HCT116 (cell line): Measurements from ENCODE around the gene OLA1. TPM values are rescaled to one million over a fixed set of nuclear protein-coding genes. Genes with fewer than 3 reads are reported as not detected.

ENCODE experiments used
- ATAC-seq: fragments of 200-7000 bp; cut with Tn5 transposase; 2 replicates; pipeline ENCODE4 v1.9.1; 2020; ENCODE audit warnings: mild to moderate bottlenecking, moderate library complexity
- BruUV-seq: library from RNA; stranded (reverse); fragments of 400-500 nt; replicated peaks from 2 replicates; lab custom pipeline; 2021; lab: Mats Ljungman, UMichigan
- CTCF ChIA-PET: fragments of 300-600 bp; sonication (Branson Sonifier 250); formaldehyde crosslinking; loops from one replicate; lab custom pipeline; 2021; ENCODE audit warnings: antibody characterized with exemption; lab: Charles Lee
- POLR2A ChIA-PET: fragments of 300-600, 350-600 bp; sonication (Branson Sonifier 250); formaldehyde crosslinking; loops from one replicate; lab custom pipeline; 2021; ENCODE audit warnings: antibody characterized with exemption; lab: Charles Lee
- RAD21 ChIA-PET, 2 experiments: fragments of 300-600 bp; sonication (Branson Sonifier 250); formaldehyde crosslinking; loops; one replicate each; lab custom pipeline; 2023; ENCODE audit warnings: low total read pairs in 2 of 2; ENCODE audit not compliant: uncharacterized antibody in 2 of 2, unreplicated experiment in 2 of 2, low non-redundant PET in 1 of 2; lab: Charles Lee
- DNase-seq: peaks from one replicate; pipeline ENCODE4 v3.0.0-alpha.2; 2010; ENCODE audit warnings: low read depth, low spot score
- H2AFZ ChIP-seq: fragments of 200-600 bp; shearing (Covaris generic), sonication (generic); 2 replicates; pipeline ENCODE4 v1.6.1; 2017; ENCODE audit warnings: low read depth, mixed run types, mixed read lengths, antibody characterized with exemption, low read length; ENCODE audit not compliant: poor library complexity, severe bottlenecking
- H3K27ac ChIP-seq: 2 replicates; pipeline ENCODE4 v1.5.1; 2012; ENCODE audit warnings: low read depth, low read length
- H3K27me3 ChIP-seq: fragments of 200-600 bp; sonication (generic); 2 replicates; pipeline ENCODE4 v1.6.1; 2016; ENCODE audit warnings: mixed run types, low read length, mixed read lengths; ENCODE audit not compliant: insufficient read depth
- H3K36me3 ChIP-seq, 2 experiments: fragments of 200-500 bp in 1 of 2; fragments of 200-600 bp in 1 of 2; sonication (Bioruptor generic) in 1 of 2; sonication (generic) in 1 of 2; 2 replicates each; pipeline versions ENCODE4 v1.5.1 to v1.6.1; 2014 to 2016; ENCODE audit warnings: low read length in 2 of 2, inconsistent platforms in 1 of 2, mixed read lengths in 1 of 2, mixed run types in 1 of 2; ENCODE audit not compliant: insufficient read depth in 2 of 2, control insufficient read depth in 1 of 2
- H3K4me1 ChIP-seq, 2 experiments: fragments of 200-600 bp in 1 of 2; sonication (generic) in 1 of 2; 2 replicates each; pipeline versions ENCODE4 v1.5.1 to v1.6.1; 2012 to 2017; ENCODE audit warnings: low read length in 2 of 2, inconsistent platforms in 1 of 2, mild to moderate bottlenecking in 1 of 2, mixed read lengths in 1 of 2, mixed run types in 1 of 2, moderate library complexity in 1 of 2; ENCODE audit not compliant: insufficient read depth in 2 of 2, control insufficient read depth in 1 of 2
- H3K4me2 ChIP-seq: fragments of 200-600 bp; sonication (generic); 2 replicates; pipeline ENCODE4 v1.6.1; 2017; ENCODE audit warnings: mixed run types, low read length, mixed read lengths
- H3K4me3 ChIP-seq, 2 experiments: fragments of 200-600 bp in 1 of 2; sonication (generic) in 1 of 2; replicated peaks in 1 of 2; 2 replicates each; pipeline ENCODE4 v1.5.1; 2011 to 2016; ENCODE audit warnings: low read length in 2 of 2, control low read depth in 1 of 2, low read depth in 1 of 2, mild to moderate bottlenecking in 1 of 2, mixed read lengths in 1 of 2, mixed run types in 1 of 2
- H3K79me2 ChIP-seq: fragments of 200-600 bp; sonication (generic); 2 replicates; pipeline ENCODE4 v1.6.1; 2017; ENCODE audit warnings: mild to moderate bottlenecking, mixed run types, low read length, moderate library complexity, mixed read lengths; ENCODE audit not compliant: insufficient read depth
- H3K9ac ChIP-seq: fragments of 200-600 bp; sonication (generic); 2 replicates; pipeline ENCODE4 v1.6.1; 2016; ENCODE audit warnings: low read length, mixed read lengths
- H3K9me2 ChIP-seq: fragments of 200-600 bp; sonication (generic), shearing (Covaris generic); 2 replicates; pipeline ENCODE4 v1.6.1; 2017; ENCODE audit warnings: mixed run types, mild to moderate bottlenecking, moderate library complexity; ENCODE audit not compliant: insufficient read depth
- H3K9me3 ChIP-seq, 2 experiments: fragments of 200-500 bp in 1 of 2; fragments of 200-600 bp in 1 of 2; sonication (Bioruptor generic) in 1 of 2; sonication (generic) in 1 of 2; 2 replicates each; pipeline ENCODE4 v1.6.1; 2014 to 2017; ENCODE audit warnings: low read length in 2 of 2, mixed read lengths in 2 of 2, inconsistent platforms in 1 of 2, low read depth in 1 of 2, mild to moderate bottlenecking in 1 of 2, mixed run types in 1 of 2, moderate library complexity in 1 of 2; ENCODE audit not compliant: control insufficient read depth in 1 of 2, insufficient read depth in 1 of 2
- H4K20me1 ChIP-seq: fragments of 200-600 bp; sonication (generic), shearing (Covaris generic); 2 replicates; pipeline ENCODE4 v1.6.1; 2017; ENCODE audit warnings: mixed run types, mild to moderate bottlenecking, moderate library complexity; ENCODE audit not compliant: insufficient read depth
- CBX3 ChIP-seq: IDR thresholded peaks from 2 replicates; pipeline ENCODE4 v1.6.1; 2012; ENCODE audit warnings: low read depth
- CEBPB ChIP-seq: IDR thresholded peaks from 2 replicates; pipeline ENCODE4 v1.6.1; 2012; ENCODE audit warnings: low read depth
- EGR1 ChIP-seq: IDR thresholded peaks from 2 replicates; pipeline ENCODE4 v1.6.1; 2012; ENCODE audit warnings: low read depth
- ELF1 ChIP-seq: IDR thresholded peaks from 2 replicates; pipeline ENCODE4 v1.6.1; 2012; ENCODE audit warnings: low read depth, borderline replicate concordance
- EZH2phosphoT487 ChIP-seq: fragments of 200-600 bp; IDR thresholded peaks from 2 replicates; pipeline ENCODE4 v1.6.1; 2018; ENCODE audit warnings: antibody characterized with exemption, borderline replicate concordance
- JUND ChIP-seq: IDR thresholded peaks from 2 replicates; pipeline ENCODE4 v1.6.1; 2012
- POLR2AphosphoS5 ChIP-seq: IDR thresholded peaks from 2 replicates; pipeline ENCODE4 v1.6.1; 2011; ENCODE audit warnings: mild to moderate bottlenecking, low read depth, low read length, moderate library complexity
- RAD21 ChIP-seq: IDR thresholded peaks from 2 replicates; pipeline ENCODE4 v1.6.1; 2012; ENCODE audit warnings: low read depth, mild to moderate bottlenecking
- REST ChIP-seq: IDR thresholded peaks from 2 replicates; pipeline ENCODE4 v1.6.1; 2012; ENCODE audit warnings: low read depth
- SIN3A ChIP-seq: IDR thresholded peaks from 2 replicates; pipeline ENCODE4 v1.6.1; 2012; ENCODE audit warnings: low read depth
- YY1 ChIP-seq: IDR thresholded peaks from 2 replicates; pipeline ENCODE4 v1.6.1; 2011; ENCODE audit warnings: low read length, low read depth, moderate library complexity, mild to moderate bottlenecking; ENCODE audit not compliant: insufficient replicate concordance; ENCODE audit errors: extremely low read depth
- ZBTB33 ChIP-seq: IDR thresholded peaks from 2 replicates; pipeline ENCODE4 v1.6.1; 2011; ENCODE audit warnings: mild to moderate bottlenecking, low read length, moderate library complexity; ENCODE audit not compliant: insufficient replicate concordance; ENCODE audit errors: extremely low read depth
- ZFX ChIP-seq: fragments of 450-650 bp; IDR thresholded peaks from 2 replicates; pipeline ENCODE4 v1.6.1; 2017
- ZNF274 ChIP-seq: fragments of 200-500 bp; sonication (Bioruptor generic); IDR thresholded peaks from 2 replicates; pipeline ENCODE4 v1.6.1; 2014; ENCODE audit warnings: mild to moderate bottlenecking, low read depth, low read length, inconsistent platforms
- intact Hi-C: fragments of 100-400 bp; cut with micrococcal nuclease; formaldehyde crosslinking; loops from 2 replicates; pipeline ENCODE4 v1.10.0; 2022
- total RNA-seq: library from RNA; stranded (reverse); gene quantifications from one replicate; pipeline ENCODE4 v1.2.1, GENCODE V29; 2021; ENCODE audit not compliant: unreplicated experiment

The OLA1 gene
- total RNA-seq, 1 experiment from 2014 or later, result 219 TPM

GRCh38 chr2:174024524-174025270, 223.6 kb downstream of the OLA1 start:
- Histone ChIP-seq H2AFZ (no peak overlapping the region), H3K4me2 (peak overlapping the region; percentile 32; the same call in 1 of the 2 replicates), H3K36me3 (no peaks in the 10 kb centered on the region), H3K9me3 (no peaks in the 10 kb centered on the region), H3K4me1 (peaks cover 0 to 25% of the 10 kb centered on the region in 2 experiments; a peak in 2 of 4 replicates), H3K79me2 (no peaks in the 10 kb centered on the region), H3K27ac (no peak overlapping the region), H4K20me1 (no peaks in the 10 kb centered on the region), H3K9me2 (no peaks in the 10 kb centered on the region), H3K4me3 (no peak overlapping the region), H3K9ac (no peak overlapping the region), H3K27me3 (no peaks in the 10 kb centered on the region)
- no peak for TF ChIP-seq ELF1
- TF ChIP-seq YY1, result no peak
- no peak for TF ChIP-seq SIN3A
- no peak for TF ChIP-seq EZH2phosphoT487
- TF ChIP-seq REST, result no peak
- no peak for TF ChIP-seq EGR1
- no peak for TF ChIP-seq ZBTB33
- no peak for TF ChIP-seq CBX3
- no peak for TF ChIP-seq ZFX
- TF ChIP-seq CEBPB, result no peak
- TF ChIP-seq RAD21, result no peak
- no peak for TF ChIP-seq JUND
- no peak for TF ChIP-seq ZNF274
- no peak for TF ChIP-seq POLR2AphosphoS5
- no peak for DNase-seq
- ChIA-PET RAD21 (no interaction called here), CTCF (no interaction called here), POLR2A (no interaction called here)
- no TSS peak for BruUV-seq
- ATAC-seq, result peak; percentile 20; the same call in 1 of the 2 replicates
- intact Hi-C loops, result no loop called here
